RWPE1 (cell line): ENCODE results near the gene CARS2.
"Not testable (repeated sequence)": the region's sequence is repeated elsewhere in the genome, so short reads cannot be mapped to it uniquely, and the experiment has no call there.

Experiments used
- CTCF ChIA-PET: fragments of 350-600 bp; sonication (Branson Sonifier 250); formaldehyde crosslinking; extraction: SDS; loops from one replicate; lab custom pipeline; 2021; lab: Yijun Ruan, JAX
- POLR2A ChIA-PET: fragments of 400-600 bp; formaldehyde crosslinking; extraction: SDS; loops from one replicate; lab custom pipeline; 2020; ENCODE audit warnings: antibody characterized with exemption; ENCODE audit not compliant: low non-redundant PET; lab: Yijun Ruan, JAX
- DNase-seq: peaks from one replicate; pipeline ENCODE4 v3.0.0; 2012; ENCODE audit warnings: low spot score
- H3K27ac ChIP-seq: fragments of 450-650 bp; 2 replicates; pipeline ENCODE4 v1.5.1; 2017
- TF ChIP-seq, protein P1 (sequence below): fragments of 450-650 bp; conservative IDR thresholded peaks from 2 replicates; pipeline ENCODE4 v1.5.1; 2017; ENCODE audit warnings: low read depth, mild to moderate bottlenecking

Gene CARS2

DNA sequence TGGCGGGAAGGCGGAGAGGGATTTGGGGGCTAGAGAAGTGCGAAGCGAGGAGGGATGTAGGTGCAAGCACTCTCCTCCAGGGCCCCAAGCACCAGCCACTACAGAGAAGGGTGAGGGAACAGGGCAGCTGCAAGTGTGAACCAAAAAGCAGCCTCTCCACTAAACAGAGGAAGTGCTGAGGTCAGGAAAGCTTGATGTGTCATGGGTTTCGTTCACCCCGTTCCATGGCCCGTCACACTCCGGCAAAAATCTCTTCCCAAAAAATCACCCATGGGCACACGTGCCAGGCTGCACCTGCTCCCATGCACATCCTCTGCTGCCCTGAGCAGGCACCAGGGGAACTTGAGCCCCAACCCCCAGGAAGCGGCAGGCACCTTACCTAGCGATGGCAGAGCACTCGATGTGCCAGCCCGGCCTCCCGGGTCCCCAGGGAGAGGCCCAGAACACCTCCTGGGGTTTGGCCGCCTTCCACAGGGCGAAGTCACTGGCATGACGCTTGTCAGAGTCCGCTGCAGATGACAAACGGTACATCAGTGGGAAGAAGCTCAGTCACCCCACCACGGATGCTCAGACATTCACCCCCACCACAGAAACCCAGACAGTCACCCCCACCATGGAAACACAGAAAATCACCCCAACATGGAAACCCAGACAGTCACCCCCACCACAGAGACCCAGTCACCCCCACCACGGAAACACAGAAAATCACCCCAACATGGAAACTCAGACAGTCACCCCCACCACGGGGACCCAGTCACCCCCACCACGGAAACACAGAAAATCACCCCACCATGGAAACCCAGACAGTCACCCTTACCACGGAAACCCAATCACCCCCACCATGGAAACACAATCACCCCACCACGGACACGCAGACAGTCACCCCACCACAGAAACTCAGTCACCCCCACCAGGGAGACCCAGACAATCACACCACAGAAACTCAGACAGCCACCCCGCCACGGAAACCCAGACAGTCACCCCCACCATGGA, 29.0 kb downstream of the CARS2 start:
- H3K27ac ChIP-seq, result no peak overlapping the region
- DNase-seq, result no peak

DNA sequence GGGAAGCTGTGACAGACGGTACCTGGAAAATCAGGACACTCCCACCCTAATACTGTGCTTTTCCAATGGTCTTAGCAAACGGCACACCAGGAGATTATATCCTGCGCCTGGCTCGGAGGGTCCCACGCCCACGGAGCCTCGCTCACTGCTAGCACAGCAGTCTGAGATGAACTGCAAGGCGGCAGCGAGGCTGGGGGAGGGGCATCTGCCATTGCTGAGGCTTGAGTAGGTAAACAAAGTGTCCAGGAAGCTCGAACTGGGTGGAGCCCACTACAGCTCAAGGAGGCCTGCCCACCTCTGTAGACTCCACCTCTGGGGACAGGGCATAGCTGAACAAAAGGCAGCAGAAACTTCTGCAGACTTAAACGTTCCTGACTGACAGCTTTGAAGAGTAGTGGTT, 36.1 kb downstream of the CARS2 start:
- DNase-seq, H3K27ac ChIP-seq, POLR2A ChIA-PET: not testable (repeated sequence)
- CTCF ChIA-PET, result interaction anchor here (0.6 kb wide), 1 partner anchor 80 kb away, joined by 3 read pairs; no protein-coding TSS in a partner anchor

More for the DNA sequence above, 29.0 kb downstream of the CARS2 start:
- ChIA-PET CTCF (no interaction called here), POLR2A (no interaction called here)
- TF ChIP-seq, protein P1, sequence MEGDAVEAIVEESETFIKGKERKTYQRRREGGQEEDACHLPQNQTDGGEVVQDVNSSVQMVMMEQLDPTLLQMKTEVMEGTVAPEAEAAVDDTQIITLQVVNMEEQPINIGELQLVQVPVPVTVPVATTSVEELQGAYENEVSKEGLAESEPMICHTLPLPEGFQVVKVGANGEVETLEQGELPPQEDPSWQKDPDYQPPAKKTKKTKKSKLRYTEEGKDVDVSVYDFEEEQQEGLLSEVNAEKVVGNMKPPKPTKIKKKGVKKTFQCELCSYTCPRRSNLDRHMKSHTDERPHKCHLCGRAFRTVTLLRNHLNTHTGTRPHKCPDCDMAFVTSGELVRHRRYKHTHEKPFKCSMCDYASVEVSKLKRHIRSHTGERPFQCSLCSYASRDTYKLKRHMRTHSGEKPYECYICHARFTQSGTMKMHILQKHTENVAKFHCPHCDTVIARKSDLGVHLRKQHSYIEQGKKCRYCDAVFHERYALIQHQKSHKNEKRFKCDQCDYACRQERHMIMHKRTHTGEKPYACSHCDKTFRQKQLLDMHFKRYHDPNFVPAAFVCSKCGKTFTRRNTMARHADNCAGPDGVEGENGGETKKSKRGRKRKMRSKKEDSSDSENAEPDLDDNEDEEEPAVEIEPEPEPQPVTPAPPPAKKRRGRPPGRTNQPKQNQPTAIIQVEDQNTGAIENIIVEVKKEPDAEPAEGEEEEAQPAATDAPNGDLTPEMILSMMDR, result no peak

DNA sequence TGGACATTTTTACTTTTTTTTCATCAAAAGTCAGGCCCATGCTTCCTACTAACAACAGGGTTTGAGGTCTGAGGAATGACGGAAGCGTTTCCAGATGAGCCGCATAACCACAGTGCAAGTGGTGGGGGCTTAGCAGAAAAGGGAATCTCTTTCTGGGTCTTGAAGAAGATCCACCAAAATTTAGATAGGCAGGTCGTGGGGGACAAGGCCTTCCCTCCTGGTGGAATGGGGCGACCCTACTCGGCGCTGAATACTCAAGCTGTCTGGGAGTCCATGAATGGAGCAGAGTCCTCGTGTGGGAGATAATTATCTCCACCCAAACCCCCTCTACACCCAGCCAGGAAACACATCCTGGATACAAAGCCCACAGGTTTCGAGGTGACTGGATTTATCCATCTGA, 36.9 kb downstream of the CARS2 start:
- no peak overlapping the region for H3K27ac ChIP-seq
- TF ChIP-seq, protein P1, result no peak
- no peak for DNase-seq
- POLR2A ChIA-PET, result no interaction called here
- CTCF ChIA-PET, result no interaction called here

DNA sequence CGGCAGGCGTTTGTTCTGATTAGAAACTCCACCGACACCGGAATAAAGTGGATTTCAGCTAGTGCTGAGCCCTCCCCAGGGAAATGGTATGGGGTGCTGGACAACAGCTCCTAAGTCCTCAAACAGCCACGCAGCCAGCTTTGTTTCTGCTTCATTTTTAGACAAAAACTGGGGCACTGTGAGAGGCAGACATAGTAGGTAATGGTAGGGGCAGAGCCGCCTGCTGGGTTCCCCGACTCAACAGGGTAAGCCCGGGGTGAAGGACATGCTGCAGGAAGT, 39.7 kb downstream of the CARS2 start:
- ChIA-PET CTCF (interaction anchor here (0.5 kb wide), 1 partner anchor 64 kb away, joined by 4 read pairs; no protein-coding TSS in a partner anchor), POLR2A (no interaction called here)
- TF ChIP-seq, protein P1, result no peak
- H3K27ac ChIP-seq, result no peak overlapping the region
- DNase-seq, result no peak

DNA sequence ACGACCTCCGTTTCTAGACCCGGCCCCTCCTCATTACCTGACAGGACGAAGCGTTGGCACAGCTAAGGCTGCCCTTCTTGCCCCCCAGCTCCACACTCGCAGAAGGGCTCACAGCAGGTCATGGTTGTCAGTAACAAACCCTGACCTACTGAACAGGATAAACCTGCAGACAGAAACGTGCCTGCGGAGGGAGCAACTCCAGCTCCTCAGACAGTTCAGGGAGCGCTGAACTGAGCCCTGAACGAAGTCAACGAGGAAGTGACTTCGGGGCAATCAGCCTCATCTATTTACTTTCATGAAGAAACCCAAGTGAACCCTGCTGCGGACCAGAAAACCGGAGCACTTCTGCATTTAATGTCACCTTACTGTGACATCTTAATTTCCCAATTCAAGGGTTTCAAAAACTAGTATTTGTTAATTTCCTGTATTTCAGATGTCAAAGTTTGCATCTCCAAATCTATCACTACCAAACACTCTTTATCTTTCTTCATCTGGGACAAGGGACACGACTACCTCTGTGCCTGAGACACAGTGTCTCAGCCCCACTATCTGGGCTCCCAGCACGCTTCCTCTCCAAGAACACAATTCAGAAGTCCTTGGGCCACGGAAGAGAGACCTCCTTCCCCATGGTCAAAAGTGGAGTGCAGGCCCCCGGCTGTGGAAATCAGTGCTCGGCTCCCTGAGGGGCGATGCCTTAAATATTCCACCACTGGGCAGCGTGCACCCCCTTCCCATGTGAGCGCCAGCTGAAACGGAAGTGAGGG, 40.2 kb downstream of the CARS2 start:
- no peak overlapping the region for H3K27ac ChIP-seq
- CTCF ChIA-PET, result interaction anchor here (0.5 kb wide), 1 partner anchor 64 kb away, joined by 4 read pairs; no protein-coding TSS in a partner anchor
- POLR2A ChIA-PET, result no interaction called here

DNA sequence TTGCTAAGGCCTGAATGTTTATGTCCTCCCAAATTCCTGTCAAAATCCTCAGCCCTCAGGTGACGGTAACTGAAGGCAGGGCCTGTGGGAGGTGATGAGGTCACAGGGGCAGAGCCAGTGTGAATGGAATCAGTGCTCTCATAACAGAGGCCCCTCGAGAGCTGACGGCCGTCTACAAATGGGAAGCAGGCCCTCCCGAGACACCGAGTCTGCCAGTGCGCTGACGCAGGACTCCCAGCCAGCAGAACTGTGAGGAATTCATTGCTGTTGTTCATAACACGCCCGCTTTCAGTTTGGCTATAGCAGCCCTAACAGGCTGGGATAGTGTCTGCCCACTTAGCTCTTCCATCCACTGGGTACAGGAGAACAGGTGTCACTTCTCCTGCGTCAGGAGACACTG, 41.2 kb downstream of the CARS2 start:
- DNase-seq, result no peak
- CTCF ChIA-PET, result no interaction called here

More for the DNA sequence above, 40.2 kb downstream of the CARS2 start:
- no peak for DNase-seq
- TF ChIP-seq, protein P1, result no peak

More for the DNA sequence above, 41.2 kb downstream of the CARS2 start:
- POLR2A ChIA-PET, result no interaction called here
- TF ChIP-seq, protein P1, result no peak
- no peak overlapping the region for H3K27ac ChIP-seq
